ENCODE data around the gene IL17RC. TPM values are rescaled to one million over a fixed set of nuclear protein-coding genes. Genes with fewer than 3 reads are reported as not detected.
"Not testable (repeated sequence)": the region's sequence is repeated elsewhere in the genome, so short reads cannot be mapped to it uniquely, and the experiment has no call there.

IL17RC gene
- total RNA-seq, 4 donors from 2014 or later: 30.6 to 48.7 (median 37.4) TPM

DNA sequence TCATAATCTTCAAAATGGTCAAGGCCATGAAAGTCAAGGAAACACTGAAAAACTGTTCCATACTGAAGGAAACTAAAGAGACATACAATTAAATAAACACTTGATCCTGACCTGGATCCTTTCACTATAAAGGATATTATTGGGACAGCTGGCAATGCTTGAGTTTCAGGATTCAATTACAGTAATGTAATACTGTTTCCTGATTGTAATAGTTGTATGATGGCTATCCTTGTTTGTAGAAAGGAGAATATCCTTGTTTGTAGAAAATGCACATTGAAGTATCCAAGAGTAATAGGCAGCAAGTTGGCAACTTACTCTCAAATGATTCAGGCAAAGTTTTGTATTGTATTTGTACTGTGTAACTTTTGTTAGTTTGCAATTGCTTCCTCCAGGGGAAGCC, 41.5 kb upstream of the IL17RC start:
- intact Hi-C loops (cut with DNase I): no loop called here
- Histone ChIP-seq H3K27me3 (no peaks in the 10 kb centered on the region), H3K4me3 (no peak overlapping the region), H3K4me1 (no peaks in the 10 kb centered on the region), H3K9me3 (no peaks in the 10 kb centered on the region), H3K27ac (no peak overlapping the region), H3K36me3 (no peaks in the 10 kb centered on the region)
- TF ChIP-seq, protein P1, sequence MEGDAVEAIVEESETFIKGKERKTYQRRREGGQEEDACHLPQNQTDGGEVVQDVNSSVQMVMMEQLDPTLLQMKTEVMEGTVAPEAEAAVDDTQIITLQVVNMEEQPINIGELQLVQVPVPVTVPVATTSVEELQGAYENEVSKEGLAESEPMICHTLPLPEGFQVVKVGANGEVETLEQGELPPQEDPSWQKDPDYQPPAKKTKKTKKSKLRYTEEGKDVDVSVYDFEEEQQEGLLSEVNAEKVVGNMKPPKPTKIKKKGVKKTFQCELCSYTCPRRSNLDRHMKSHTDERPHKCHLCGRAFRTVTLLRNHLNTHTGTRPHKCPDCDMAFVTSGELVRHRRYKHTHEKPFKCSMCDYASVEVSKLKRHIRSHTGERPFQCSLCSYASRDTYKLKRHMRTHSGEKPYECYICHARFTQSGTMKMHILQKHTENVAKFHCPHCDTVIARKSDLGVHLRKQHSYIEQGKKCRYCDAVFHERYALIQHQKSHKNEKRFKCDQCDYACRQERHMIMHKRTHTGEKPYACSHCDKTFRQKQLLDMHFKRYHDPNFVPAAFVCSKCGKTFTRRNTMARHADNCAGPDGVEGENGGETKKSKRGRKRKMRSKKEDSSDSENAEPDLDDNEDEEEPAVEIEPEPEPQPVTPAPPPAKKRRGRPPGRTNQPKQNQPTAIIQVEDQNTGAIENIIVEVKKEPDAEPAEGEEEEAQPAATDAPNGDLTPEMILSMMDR (IDR thresholded peaks at IDR 0.05): no peak
- no peak for TF ChIP-seq POLR2A (IDR thresholded peaks at IDR 0.05)
- DNase-seq: no peak

DNA sequence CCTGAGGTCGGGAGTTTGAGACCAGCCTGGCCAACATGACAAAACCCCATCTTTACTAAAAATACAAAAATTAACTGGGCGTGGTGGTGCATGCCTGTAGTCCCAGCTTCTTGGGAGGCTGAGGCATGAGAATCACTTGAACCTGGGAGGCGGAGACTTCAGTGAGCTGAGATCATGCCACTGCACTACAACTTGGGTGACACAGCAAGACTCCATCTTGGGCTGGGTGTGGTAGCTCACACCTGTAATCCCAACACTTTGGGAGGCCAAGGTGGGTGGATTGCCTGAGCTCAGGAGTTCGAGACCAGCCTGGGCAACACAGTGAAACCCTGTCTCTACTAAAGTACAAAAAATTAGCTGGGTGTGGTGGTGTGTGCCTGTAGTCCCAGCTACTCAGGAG, 40.6 kb upstream of the IL17RC start:
- DNase-seq; H3K9me3 ChIP-seq; H3K27me3 ChIP-seq; H3K4me1 ChIP-seq; H3K36me3 ChIP-seq; intact Hi-C loops (cut with DNase I); H3K4me3 ChIP-seq; H3K27ac ChIP-seq: not testable (repeated sequence)
- 63 to 85% methylated on average over 2 to 3 of the region's 4 CpGs for WGBS, 2 donors

DNA sequence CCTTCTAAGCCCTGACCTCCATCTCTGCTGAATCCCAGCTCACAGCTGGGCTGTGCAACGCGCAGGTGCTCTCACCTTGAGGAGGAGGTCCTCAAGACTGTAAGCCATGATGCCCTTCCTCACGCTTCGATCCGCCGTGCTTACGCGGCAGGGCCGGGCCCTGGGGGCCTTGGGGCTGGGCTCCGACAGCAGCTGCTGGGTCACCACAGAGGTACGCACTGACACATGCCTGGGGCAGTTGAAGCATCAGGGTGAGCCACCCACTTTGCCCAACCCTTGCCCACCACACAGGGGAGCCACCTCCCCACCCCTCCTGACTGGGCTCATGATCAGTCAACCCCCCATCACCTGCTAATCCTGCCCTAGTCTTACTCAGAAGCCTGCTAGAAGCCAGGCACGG, 39.9 kb upstream of the IL17RC start:
- WGBS, 2 donors: 88 to 95% methylated on average over 11 of the region's 12 CpGs
- no peaks in the 10 kb centered on the region for H3K36me3 ChIP-seq
- no peak for TF ChIP-seq POLR2A (IDR thresholded peaks at IDR 0.05)
- TF ChIP-seq, protein P1 (IDR thresholded peaks at IDR 0.05): no peak
- intact Hi-C loops (cut with DNase I): no loop called here
- H3K9me3 ChIP-seq: no peaks in the 10 kb centered on the region
- no peak overlapping the region for H3K4me3 ChIP-seq
- DNase-seq: no peak
- H3K27me3 ChIP-seq: no peaks in the 10 kb centered on the region
- no peaks in the 10 kb centered on the region for H3K4me1 ChIP-seq
- H3K27ac ChIP-seq: no peak overlapping the region

DNA sequence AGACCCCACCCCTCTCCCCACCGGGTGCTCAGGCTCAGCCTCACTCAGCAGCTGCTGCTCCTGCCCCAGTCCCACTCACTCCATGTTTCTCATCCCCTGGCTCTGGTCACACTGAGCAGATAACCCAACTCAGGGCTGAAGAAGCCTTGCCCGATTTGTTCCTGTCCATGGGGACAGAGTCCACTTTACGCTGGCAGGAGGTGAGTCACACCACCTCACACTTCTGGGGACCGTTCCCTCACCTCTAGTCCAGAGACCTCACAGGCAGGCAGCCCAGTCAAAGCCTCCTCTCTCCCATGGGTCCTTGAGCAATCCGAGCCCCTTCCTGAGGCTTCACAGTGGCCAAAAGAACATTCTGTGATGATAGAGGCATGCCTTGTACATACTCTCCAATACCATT, 38.2 kb upstream of the IL17RC start:
- Histone ChIP-seq H3K4me3 (no peak overlapping the region), H3K27me3 (no peaks in the 10 kb centered on the region), H3K4me1 (peaks cover 0 to under 1% (median 0%) of the 10 kb centered on the region in 3 donors), H3K36me3 (no peaks in the 10 kb centered on the region), H3K27ac (no peak overlapping the region), H3K9me3 (no peaks in the 10 kb centered on the region)
- no peak for TF ChIP-seq POLR2A (IDR thresholded peaks at IDR 0.05)
- TF ChIP-seq, protein P1 (IDR thresholded peaks at IDR 0.05): no peak
- WGBS, 2 donors: 78 to 89% methylated on average over 3 to 5 of the region's 5 CpGs
- no peak for DNase-seq
- intact Hi-C loops (cut with DNase I): no loop called here

DNA sequence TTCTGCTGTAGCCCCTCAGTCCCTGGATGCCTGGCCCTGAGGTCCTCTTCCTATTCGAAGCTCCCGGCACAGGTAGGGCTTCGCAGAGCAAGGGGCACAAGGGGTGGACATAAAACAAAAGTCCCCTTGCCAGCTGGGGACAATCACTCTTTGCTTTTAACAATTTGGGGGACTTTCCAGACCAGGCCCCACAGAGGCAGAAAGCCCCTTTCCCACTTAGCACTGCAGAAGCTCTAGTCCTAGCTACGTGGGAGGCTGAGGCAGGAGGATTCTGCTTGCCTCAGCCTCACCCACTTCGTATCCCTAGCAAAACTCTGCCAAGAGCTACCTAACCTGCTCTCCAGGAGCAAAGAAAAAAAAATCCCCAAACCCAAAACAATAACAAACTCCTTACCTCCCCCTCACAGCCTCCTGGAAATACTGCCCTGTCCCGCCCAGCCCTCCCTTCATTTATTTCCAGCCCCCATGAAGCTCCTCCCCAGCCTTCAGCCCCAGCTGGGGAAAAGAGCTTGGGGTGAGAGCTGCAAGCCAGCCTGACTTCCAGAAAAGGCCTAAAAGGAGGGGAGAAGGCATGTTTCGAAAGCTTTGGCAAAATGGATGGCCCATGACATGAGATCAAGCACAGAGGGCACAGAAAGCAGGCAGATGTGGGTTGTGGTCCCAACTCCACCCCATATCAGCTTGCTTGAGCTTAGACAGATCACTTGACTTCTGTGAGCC, 36.9 kb upstream of the IL17RC start, which contains the start of gene CIDEC:
Gene CIDEC (minus strand): TSS at position 424 of the 720 bp plus-strand sequence. CDS start 1,767 bp downstream, outside the sequence.
- DNase-seq: no peak
- TF ChIP-seq, protein P1 (IDR thresholded peaks at IDR 0.05): no peak
- no peak for TF ChIP-seq POLR2A (IDR thresholded peaks at IDR 0.05)
- 73 to 93% methylated on average over 4 of the region's 7 CpGs for WGBS, 2 donors
- Histone ChIP-seq H3K27me3 (no peaks in the 10 kb centered on the region), H3K4me3 (no peak within 1 kb of the TSS), H3K36me3 (no peaks in the 10 kb centered on the region), H3K4me1 (peaks cover 0 to 13% (median 3%) of the 10 kb centered on the region in 3 donors), H3K27ac (no peak within 1 kb of the TSS), H3K9me3 (no peaks in the 10 kb centered on the region)
- intact Hi-C loops (cut with DNase I): no loop called here

Measured in esophagus squamous epithelium (tissue), 5 donors.